Activated gamma-delta T cell treated with Interleukin-2 at 50 U/mL for 16 hours (primary cell): ENCODE measurements around the gene DMRT2.

ENCODE experiments used
- DNase-seq: peaks from one replicate; pipeline ENCODE4 v3.0.0-alpha.2; 2020

DMRT2 gene

DNA sequence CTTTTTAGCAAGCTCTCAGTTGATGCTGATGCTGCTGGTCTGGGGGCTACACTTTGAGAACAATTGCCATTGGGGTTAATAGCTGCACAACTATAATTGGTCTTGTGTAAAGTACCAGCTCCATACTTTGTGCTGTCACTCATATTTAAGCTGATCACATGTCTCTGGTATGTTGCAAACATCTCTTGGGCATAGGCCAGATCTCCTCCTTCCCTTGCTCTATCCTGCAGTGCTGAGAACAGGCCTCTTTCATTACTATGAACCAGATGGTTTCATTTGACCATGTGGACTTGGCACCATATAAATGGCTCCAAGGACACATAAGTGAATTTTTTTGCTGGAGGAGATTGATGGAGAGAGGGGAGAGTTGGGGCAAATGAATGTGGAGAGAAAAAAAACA, 48.4 kb downstream of the DMRT2 start:
- no peak for DNase-seq

DNA sequence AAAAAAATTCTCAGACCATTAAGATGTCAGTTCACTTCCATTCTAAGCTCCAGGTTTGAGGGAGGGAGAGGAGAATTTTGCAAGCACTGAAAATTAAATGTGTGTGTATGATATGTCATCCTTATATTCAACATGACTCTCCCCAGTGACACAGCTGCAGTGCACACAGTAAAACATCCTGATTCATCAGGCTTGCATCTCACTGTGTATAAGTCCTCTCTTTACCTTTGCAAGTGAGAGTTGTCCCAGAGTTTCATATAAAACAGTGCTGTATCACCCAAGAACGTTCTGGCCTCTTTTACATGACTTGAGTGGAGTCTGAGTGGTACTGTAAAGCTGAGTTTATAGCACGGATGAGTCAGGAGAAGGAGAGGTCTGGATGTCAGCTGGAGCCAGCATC, 50.0 kb downstream of the DMRT2 start:
- no peak for DNase-seq

DNA sequence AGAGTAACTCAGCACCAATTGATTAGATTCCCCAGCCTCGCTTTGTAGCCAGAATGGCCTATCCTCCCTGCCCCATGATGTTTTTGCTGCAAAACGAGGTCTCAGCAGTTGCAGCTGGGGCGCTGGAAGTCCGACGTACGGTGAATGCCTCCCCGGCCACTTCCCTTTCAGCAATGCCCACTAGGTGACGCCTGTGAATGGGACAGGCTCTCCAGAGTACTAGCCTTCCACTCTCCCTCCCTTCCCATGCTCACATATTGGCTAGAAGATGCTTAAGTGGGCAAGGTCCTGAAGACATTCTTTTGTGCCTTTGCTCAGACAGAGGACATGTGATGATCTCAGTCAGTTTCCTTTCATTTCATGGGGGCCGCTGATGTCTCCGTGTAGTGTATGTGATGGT, 50.8 kb downstream of the DMRT2 start:
- DNase-seq, result no peak

DNA sequence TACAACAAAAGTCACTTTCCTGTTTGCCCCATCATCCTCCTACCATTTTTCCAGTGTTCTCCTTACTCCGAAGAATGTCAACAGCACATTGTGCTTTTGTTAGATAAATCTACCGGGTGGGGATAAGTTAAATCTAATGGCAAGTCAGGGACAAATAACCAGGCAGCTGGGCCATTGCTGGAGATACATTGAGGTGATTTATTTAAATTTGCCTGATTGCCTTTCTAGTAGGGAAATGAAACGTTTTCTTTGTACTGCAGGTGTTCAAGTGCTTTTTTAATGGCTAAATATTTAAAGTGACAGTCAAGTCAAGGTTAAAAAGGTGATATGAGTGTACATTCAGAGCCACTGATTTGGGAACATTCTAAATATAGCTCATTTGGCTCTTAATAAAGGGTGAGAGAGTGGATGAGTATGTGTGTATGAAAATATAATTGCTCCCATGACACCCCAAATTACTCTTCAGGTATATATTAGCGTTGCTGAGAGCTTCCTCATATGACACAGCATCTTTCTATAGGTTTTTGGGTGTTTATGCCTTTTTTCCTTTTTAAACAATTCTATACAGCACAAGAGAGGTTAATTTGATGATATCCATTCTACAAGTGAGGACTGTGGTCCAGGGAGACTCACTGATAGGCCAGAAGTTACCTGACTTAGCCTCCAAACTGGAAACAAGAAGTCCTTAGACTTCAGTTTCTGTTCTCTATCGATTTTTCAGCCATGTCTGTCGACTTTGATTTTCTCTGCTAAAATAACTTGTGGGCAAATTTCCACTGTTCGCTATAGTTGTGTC, 51.9 kb downstream of the DMRT2 start:
- DNase-seq, result no peak

DNA sequence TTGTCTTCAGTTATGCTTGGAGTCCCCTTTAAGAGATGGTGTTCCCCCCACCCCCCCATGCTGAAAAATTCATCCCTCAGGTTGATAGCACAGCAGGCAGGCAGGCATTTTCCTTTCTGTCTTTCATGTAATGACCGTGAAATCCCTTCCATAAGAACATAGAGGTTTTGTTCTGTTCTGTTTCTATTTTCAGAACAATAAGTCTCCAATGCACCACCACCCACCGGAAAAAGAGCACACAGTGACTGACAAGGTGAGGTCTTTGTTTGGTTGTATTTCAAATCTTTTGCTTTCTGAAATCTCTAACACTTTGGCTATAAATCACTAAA, 52.4 kb downstream of the DMRT2 start:
- DNase-seq, result no peak
